ENCODE measurements around the gene HIC1. TPM values are rescaled to one million over a fixed set of nuclear protein-coding genes. Genes with fewer than 3 reads are reported as not detected.

The HIC1 gene
- polyA plus RNA-seq, 3 donors: 0.13 to 14.2 (median 0.30) TPM

DNA sequence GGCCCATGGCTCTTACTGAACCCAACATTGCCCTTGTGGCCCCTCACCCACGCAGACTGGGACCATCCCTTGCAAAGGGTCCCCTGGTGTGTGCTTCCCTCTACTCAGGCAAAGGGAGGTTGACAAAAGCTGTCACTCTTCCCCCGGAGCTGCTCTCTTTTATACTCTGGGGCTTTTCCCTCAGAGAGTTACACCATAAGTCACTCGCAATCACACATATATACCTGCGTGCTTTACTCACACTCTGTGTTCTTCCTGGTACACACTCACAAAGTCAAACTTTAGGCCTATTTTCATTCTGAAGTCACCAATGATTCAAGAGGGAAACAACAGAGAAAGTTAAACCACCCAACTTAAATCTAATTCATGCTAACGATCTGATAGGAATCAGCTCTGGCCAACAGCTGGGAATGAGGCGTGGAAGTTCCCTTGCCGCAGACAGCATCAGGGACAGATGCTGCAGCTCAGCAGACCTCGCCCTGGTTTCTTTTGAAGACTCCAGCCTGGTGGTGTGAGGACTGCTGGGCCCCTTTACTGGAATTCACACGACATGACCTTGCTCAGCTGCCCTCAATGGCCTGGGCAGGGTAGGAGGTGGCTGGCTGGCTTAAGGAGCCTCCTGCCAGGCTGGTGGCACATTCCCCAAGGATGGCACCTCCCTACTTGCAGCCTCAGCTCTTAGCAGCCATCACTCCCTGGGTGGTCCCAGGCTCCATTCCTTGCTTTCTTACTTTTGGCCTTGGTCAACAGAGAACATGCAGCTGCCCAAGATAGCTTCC lies 27.3 kb downstream of the HIC1 start:
- peaks cover 72 to 75% of the 10 kb centered on the region in 2 donors for H3K36me3 Mint-ChIP-seq
- no peak for DNase-seq
- Histone ChIP-seq H3K9ac (ENCODE audit: insufficient read depth, low read length, poor library complexity, severe bottlenecking) (no peak overlapping the region), H3K36me3 (replicated peaks in 1 of 2; ENCODE audit: control insufficient read depth in 1 of 2, insufficient read depth in 2 of 2, low read length in 2 of 2) (peaks cover 14 to 42% of the 10 kb centered on the region in 2 donors), H4K20me1 (ENCODE audit: insufficient read depth, low read length) (no peaks in the 10 kb centered on the region), H3K79me2 (ENCODE audit: insufficient read depth, low read length) (no peaks in the 10 kb centered on the region), H3K4me1 (ENCODE audit: control insufficient read depth in 1 of 2, insufficient read depth in 2 of 2, low read length in 2 of 2) (peaks cover 48 to 52% of the 10 kb centered on the region in 2 donors), H3K9me3 (replicated peaks in 1 of 2; ENCODE audit: control insufficient read depth in 1 of 2, insufficient read depth in 1 of 2, low read length in 2 of 2) (no peaks in the 10 kb centered on the region), H3K4me3 (replicated peaks in 1 of 3; ENCODE audit: low read depth in 2 of 3, low read length in 3 of 3) (no peak overlapping the region), H2AFZ (ENCODE audit: insufficient read depth, low read depth, low read length, poor library complexity, severe bottlenecking) (no peak overlapping the region), H3K27ac (ENCODE audit: low read depth in 1 of 2, low read length in 2 of 2) (no peak overlapping the region), H3K4me2 (replicated peaks; ENCODE audit: extremely low read depth, low read length, poor library complexity, severe bottlenecking) (no peak overlapping the region), H3K27me3 (ENCODE audit: control insufficient read depth in 2 of 2, insufficient read depth in 2 of 2, low read length in 2 of 2) (peaks cover 0 to 6% of the 10 kb centered on the region in 2 donors)
- peaks cover 15 to 33% (median 26%) of the 10 kb centered on the region in 3 donors for H3K27me3 Mint-ChIP-seq (ENCODE audit: low read depth in 3 of 3)
- TF ChIP-seq, protein P1, sequence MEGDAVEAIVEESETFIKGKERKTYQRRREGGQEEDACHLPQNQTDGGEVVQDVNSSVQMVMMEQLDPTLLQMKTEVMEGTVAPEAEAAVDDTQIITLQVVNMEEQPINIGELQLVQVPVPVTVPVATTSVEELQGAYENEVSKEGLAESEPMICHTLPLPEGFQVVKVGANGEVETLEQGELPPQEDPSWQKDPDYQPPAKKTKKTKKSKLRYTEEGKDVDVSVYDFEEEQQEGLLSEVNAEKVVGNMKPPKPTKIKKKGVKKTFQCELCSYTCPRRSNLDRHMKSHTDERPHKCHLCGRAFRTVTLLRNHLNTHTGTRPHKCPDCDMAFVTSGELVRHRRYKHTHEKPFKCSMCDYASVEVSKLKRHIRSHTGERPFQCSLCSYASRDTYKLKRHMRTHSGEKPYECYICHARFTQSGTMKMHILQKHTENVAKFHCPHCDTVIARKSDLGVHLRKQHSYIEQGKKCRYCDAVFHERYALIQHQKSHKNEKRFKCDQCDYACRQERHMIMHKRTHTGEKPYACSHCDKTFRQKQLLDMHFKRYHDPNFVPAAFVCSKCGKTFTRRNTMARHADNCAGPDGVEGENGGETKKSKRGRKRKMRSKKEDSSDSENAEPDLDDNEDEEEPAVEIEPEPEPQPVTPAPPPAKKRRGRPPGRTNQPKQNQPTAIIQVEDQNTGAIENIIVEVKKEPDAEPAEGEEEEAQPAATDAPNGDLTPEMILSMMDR (IDR thresholded peaks at IDR 0.05): no peak
- peak overlapping the region in 3 of 7 donors; percentile 47 to 83 (median 50) for H3K27ac Mint-ChIP-seq
- intact Hi-C loops (cut with micrococcal nuclease): loop anchor here in 1 of 2 donors (5.0 kb wide), 1 partner anchor 40 kb away; no protein-coding TSS in a partner anchor
- peaks cover 50% of the 10 kb centered on the region for H3K4me1 Mint-ChIP-seq
- peak overlapping the region; percentile 15 to 38 for H3K4me3 Mint-ChIP-seq
- peaks cover 0 to 3% (median 0%) of the 10 kb centered on the region in 7 donors for H3K9me3 Mint-ChIP-seq
- 98% methylated on average over 7 of the region's 9 CpGs for WGBS (ENCODE audit: insufficient coverage)

DNA sequence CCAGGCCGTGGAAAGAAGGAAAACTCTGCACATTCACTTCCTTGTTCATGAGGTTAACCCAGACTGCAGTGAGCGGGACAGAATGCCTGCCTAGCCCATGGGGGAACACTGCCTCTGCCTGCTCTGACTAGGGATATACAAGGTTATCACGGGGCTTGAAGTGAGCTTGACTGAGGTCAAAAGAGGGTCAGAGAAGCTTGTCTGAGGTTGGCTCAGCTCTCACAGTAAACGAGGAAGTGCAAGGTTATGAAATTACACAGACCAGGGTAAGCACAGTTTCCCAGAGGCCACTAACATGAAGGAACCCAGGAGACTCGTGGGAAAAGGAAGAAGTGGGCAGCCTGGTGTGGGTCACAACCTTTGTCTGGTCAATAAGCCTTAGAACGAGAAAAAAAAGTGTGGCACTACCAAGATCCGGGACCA lies 28.7 kb downstream of the HIC1 start:
- peaks cover 63 to 66% of the 10 kb centered on the region in 2 donors for H3K4me1 ChIP-seq (ENCODE audit: control insufficient read depth in 1 of 2, insufficient read depth in 2 of 2, low read length in 2 of 2)
- H3K27ac ChIP-seq (ENCODE audit: low read depth in 1 of 2, low read length in 2 of 2): peak overlapping the region; percentile 74 to 76
- Mint-ChIP-seq H3K27ac (peak overlapping the region; percentile 81 to 90 (median 89)), H3K4me3 (peak overlapping the region; percentile 34 to 78), H3K36me3 (peaks cover 64 to 70% of the 10 kb centered on the region in 2 donors), H3K27me3 (ENCODE audit: low read depth in 3 of 3) (peaks cover 17 to 33% (median 32%) of the 10 kb centered on the region in 3 donors), H3K9me3 (peaks cover 0 to 3% (median 0%) of the 10 kb centered on the region in 7 donors), H3K4me1 (peaks cover 65% of the 10 kb centered on the region)
- no peaks in the 10 kb centered on the region for H3K9me3 ChIP-seq (replicated peaks in 1 of 2; ENCODE audit: control insufficient read depth in 1 of 2, insufficient read depth in 1 of 2, low read length in 2 of 2)
- H3K9ac ChIP-seq (ENCODE audit: insufficient read depth, low read length, poor library complexity, severe bottlenecking): peak overlapping the region; percentile 50
- H2AFZ ChIP-seq (ENCODE audit: insufficient read depth, low read depth, low read length, poor library complexity, severe bottlenecking): no peak overlapping the region
- H3K4me3 ChIP-seq (replicated peaks in 1 of 3; ENCODE audit: low read depth in 2 of 3, low read length in 3 of 3): peak overlapping the region in 1 of 3 experiments; percentile 37
- H3K4me2 ChIP-seq (replicated peaks; ENCODE audit: extremely low read depth, low read length, poor library complexity, severe bottlenecking): peak overlapping the region; percentile 37
- H4K20me1 ChIP-seq (ENCODE audit: insufficient read depth, low read length): no peaks in the 10 kb centered on the region
- H3K36me3 ChIP-seq (replicated peaks in 1 of 2; ENCODE audit: control insufficient read depth in 1 of 2, insufficient read depth in 2 of 2, low read length in 2 of 2): peaks cover 12 to 28% of the 10 kb centered on the region in 2 donors
- peak; percentile 97 to 99 (median 98) for DNase-seq
- WGBS (ENCODE audit: insufficient coverage): 0% methylated on average over 7 of the region's 7 CpGs
- peaks cover 0 to 6% of the 10 kb centered on the region in 2 donors for H3K27me3 ChIP-seq (ENCODE audit: control insufficient read depth in 2 of 2, insufficient read depth in 2 of 2, low read length in 2 of 2)
- TF ChIP-seq, protein P1 (IDR thresholded peaks at IDR 0.05): no peak
- no peaks in the 10 kb centered on the region for H3K79me2 ChIP-seq (ENCODE audit: insufficient read depth, low read length)
- intact Hi-C loops (cut with micrococcal nuclease): loop anchor here in 1 of 2 donors (5.0 kb wide), 1 partner anchor 39 kb away; no protein-coding TSS in a partner anchor
